Occipital lobe (tissue), 2 donors: Measurements from ENCODE around the gene OTX2. TPM values are rescaled to one million over a fixed set of nuclear protein-coding genes. Genes with fewer than 3 reads are reported as not detected.

ENCODE experiments used
- DNase-seq: peaks from one replicate; lab custom pipeline; 2025; lab: John Stamatoyannopoulos, UW
- total RNA-seq: library from RNA; depleted of rRNA; stranded (reverse); fragments of >200 nt; gene quantifications from one replicate; pipeline ENCODE4 v1.2.3, GENCODE V29; 2014

OTX2 gene
- total RNA-seq, 1 donor from 2014 or later = not detected

DNA sequence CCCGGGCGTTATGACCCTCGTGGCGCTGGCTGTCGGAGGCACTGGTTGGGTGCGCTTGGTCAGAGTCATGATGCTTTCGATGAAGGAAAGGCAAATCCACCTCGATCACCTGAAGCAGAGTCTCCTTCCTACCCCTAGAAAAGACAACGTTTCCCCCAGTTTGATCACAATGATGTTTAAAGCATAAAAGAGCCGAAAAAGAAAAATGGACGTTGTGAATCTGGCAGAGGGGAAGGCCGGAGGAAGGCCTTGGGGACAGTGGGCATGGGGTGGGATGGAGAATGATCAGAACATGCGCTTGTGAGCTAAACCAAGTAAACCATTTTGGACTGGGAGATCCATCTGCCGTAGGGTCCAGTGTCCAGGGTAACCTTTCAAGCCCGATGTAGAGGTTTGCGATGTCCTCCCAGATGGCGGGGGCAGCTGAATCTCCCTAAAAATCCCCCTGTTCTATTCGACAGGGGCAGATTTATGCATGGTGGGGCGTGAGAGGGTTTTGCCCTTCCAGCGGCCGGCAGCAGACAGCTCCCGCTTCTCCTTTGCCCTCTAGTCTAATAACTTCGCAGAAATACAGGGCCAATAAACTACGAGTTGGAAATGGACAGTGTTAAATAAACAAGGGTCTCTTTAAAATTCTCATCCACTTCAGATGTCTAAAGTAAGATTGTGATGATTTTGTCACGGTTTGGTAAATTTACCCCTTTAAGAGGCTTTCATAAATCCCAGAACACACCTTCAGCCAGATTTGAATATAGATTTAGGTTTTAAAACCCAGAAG lies 2.3 kb upstream of the OTX2 start:
- no peak for DNase-seq

DNA sequence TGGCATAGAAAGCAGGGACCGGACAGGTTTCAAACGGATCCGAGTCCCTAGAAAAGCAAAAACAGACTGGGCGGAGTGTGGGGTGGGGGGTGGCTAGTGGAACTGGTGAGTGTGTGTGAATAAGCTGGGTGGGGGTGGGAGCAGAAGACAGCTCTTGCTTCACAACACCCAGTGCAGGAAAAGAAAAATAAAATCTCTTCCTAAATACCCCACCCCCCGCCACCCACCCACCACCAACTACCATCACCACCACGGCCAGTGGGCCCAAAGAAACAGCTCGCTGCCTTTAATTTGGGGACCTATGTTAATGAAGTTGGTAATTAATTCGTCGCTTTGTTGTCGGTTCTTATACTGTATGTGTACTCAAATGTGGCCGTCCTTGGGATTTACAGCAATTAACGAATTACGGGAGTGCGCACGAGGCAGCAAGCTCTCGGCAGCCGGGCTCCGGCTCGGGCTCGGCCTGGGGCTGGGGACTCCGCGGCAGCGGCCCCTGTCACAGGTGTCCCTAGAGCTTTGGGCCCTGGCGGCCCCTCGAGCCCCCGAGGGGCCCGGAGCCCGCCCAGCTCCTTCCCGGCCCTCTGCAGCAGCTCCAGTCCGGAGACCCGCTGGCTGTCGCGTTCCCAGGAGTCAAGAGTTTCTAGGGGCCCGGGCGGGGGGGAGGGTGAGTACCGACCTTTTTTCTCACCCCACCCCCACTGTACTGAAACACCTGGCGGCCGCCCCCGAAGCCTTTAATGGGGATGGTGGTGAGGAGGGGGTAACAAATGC lies 1.5 kb upstream of the OTX2 start:
- DNase-seq = no peak

DNA sequence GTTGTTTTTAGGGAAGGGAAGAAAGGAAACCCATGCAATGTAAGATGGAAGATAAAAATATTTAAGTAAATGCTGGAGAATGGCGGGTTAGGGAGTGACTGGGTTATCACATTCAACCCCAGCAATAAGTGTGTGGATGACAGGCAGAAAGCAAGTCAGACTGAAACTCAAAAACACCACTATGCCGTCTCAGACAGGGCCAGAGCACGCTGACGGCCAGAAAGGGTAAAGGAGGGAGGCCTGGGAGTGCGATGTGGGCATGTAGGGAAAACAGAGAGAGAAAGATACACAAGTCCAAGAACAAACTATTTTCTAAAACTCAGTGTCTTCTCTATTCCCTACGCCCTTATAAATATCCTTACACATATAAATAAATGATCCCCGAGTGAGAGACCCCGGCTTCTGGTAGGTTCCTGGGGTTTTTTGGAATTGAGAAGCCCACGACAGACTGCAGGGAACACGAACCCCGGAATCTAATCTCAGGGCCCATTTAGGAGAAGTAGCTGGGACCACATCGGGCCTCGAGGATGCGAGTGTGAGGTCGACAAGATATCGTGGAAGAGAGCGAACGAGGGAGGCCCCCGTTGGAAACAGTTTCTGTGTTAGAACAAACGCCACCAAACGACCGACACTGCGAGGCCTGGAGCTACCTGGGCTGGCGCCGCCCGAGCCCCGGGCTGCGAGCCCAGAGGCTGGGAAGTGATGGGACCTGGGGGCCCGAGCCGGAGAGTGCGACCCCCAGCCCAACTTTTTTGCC lies 735 bp upstream of the OTX2 start:
- DNase-seq = no peak

DNA sequence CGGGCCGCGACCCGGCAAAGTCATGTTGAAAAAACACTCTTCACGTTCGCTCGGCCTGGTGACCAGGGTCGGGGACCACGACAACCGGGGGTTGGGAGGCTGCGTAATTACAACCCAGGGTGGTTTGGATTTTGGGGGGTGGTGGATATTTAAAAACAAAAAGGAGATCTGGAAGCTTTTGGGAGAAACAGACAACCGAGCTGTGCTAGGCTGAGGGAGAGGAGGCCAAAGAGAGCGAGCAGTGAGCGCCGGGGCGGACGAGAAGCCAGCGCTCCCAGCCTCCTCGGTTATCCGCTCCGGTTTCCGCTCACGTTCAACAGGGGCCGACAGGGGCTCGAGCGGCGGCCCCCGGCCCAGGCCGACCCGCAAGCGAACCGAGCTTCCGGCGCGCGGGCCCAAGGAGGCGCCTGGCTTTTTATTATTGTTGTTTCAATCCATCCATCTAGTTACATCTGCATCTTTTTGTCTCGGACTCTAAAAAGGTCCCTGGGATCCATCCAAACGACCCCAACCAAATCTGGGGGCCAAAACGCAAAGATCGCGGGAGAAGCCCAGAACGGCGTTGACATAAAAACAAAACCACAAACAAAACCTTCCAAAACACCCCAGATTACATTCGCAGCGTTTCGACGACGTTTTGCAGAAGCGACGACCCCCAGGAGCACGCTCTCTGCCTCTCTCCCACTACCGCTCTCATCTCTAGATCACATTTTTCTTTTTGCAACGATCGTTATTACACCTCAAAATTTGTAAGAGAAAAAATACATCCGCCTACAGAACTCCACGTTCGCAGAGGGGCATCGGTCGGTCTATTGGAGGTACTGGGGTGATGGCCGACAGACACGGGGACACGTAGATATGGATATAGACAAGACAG lies 771 bp downstream of the OTX2 start:
- no peak for DNase-seq

DNA sequence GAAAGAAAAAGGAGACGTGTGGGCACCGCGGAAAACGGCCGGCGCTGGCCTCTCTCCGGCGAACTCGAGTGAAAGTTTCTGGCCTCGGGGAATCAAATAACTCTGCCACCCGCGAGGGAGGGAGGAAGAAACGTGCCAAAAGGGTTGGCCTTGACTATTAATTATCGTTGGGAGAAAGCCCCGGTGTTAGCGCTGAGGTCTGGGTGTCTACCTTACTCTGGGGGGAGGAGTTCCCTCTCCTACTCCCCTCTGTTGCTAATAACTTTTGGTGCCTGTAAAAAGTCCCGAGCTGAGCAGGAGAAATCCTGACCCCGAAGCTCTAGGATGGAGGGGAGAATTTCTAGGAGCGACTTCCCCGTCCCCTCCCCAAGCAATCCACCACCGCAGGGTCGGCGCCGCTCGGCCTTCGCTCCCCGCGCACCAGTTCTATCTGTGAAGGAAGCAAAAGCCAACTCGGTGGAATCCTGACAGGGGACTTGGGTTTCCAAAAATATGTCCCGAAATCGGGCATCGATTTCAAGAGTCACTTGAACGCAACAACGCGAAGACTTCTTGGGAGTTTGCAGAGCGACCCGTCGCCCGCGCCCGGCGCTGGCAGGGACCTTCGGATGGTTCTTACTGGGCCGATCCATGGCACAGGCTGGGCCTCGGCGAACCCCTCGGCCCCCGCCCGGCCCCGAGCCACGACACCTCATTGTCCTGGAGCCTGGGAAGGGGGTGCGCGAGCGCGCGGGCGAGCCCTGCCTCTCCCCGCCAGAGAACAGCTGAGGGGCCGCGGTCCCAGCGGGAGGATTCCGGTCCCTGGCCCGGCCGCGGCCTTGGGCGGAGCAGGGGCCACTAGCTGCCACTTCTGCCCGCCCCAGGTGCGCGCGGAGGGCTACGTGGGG lies 1.7 kb downstream of the OTX2 start:
- DNase-seq = no peak

DNA sequence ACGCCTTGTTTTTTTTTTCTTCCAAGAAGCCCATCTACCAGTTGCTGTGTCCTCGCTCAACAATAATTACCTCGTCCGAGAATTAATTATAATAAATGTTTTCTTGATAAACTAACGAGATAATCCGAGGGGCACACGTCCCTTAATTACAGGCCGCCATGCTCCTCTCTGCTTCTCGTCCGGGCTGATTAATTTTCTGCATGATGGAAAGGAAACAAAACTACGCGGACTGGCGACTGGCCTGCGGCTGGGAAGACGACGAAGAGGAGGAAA lies 2.2 kb downstream of the OTX2 start:
- no peak for DNase-seq

DNA sequence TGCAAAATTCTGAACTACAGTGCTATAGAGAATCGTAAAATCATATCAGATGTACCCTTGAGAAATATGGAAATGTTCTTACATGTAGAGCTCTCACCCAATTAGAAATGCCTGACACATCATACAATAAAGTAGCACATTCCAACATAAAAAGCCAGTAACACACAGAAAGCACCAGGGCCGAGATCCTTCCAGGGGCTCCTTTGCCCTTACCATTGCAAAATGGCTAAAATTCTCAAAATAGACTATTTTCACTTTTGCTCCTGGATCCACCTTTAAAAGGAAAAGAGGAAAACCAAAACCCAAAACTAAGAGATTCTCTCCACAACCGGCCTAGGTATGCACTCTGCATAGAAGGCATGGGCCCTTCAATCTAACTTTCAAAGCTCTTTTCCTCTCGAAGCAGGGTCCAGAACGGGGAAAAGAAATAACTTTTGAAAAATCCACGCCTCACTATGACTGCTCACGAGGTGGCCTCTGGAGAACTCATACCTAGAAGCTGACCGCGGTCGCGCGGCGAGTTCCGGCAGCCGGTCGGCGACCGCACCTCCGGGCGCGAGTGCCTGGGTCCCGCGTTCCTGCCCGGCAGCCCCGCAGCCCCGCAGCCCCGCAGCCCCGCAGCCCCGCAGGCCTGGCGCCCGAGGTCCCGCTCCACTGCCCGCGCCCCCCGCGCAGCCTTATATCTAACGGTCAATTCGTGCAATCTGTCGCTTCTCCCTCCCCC lies 2.7 kb downstream of the OTX2 start:
- no peak for DNase-seq

DNA sequence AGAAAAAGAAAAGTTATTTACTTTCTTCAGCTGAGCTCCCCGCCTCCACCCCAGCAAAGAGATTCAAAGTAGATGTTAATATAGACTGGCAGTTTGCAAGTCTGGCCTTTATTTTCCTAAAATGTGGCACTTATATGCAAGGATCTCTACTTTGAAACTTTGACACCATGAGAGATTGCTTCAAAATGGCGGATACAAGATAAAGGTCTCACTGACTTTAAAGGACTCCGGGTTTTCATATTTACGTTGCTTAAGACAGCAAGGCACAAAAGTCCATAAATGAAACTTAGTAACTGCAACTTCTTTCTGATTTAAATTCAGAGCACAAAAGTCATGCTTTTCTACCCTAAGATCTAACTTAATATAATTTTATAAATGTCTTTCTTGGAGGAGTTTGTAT lies 3.5 kb downstream of the OTX2 start:
- DNase-seq = no peak

DNA sequence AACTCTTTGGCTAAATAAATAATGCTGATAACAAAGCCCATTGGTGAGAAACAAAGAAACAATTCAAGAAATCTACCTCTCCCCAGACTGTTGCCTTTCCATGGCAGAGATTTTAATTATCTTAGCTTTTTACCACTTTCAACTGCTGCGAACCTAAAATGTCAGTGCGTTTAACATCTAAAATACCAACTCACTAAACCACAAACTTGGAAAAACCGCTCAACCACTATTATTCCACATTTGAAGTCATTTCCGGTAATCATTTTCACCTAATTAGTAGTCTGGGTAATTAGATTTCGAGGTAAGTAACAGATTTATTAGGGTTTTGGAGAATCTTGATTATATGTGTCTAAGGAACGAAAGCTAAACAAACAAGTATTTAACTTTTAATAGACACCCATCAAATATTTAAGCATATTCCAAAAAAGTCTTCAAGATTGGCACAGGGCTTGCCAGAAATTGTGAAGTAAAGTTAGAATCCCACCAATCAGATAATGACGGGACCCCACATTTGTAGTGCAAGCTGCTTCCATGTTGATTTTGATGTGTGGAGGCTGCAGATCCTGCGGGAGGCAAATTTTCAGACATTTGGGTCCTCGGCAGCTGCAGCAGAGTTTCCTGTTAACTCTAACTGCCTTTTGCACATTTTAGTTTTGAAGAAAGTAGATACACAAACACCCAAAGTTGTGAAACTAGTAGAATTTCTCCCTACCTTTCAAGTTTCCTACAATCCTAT lies 4.1 kb downstream of the OTX2 start:
- DNase-seq = no peak

DNA sequence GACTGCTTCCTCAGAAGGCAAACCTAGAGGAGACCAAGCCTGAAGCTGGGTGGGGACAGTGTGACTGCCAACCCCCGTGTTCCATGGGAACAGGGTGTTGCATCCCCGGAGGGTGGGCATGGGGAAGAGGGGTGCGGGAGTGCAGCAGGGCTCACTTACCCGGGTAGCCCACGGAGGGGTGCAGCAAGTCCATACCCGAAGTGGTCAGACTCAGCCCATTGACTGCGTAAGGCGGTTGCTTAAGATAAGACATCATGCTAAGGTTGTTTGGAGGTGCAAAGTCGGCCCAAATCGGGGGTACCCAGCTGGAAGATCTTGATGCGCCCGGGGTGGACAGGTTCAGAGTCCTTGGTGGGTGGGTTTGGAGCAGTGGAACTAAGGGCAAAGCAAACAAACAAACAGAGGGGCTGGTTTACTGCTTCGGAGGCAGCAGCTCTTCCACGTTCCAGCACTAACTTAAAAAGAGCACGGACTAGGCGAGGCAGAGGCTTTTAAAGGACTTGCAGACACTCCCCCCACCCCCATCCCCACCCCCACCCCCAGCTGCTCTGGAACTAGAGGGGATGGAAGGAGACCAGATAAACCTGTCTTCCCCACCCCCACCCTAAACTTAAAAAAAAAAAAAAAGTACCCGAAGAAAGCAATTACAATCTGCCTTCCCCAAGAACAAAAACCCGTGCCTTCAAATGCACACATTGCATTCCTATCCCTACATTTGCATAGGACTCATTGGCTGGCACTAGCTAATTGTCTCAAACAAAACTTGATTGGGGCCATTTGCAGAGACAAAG lies 4.9 kb downstream of the OTX2 start:
- no peak for DNase-seq

DNA sequence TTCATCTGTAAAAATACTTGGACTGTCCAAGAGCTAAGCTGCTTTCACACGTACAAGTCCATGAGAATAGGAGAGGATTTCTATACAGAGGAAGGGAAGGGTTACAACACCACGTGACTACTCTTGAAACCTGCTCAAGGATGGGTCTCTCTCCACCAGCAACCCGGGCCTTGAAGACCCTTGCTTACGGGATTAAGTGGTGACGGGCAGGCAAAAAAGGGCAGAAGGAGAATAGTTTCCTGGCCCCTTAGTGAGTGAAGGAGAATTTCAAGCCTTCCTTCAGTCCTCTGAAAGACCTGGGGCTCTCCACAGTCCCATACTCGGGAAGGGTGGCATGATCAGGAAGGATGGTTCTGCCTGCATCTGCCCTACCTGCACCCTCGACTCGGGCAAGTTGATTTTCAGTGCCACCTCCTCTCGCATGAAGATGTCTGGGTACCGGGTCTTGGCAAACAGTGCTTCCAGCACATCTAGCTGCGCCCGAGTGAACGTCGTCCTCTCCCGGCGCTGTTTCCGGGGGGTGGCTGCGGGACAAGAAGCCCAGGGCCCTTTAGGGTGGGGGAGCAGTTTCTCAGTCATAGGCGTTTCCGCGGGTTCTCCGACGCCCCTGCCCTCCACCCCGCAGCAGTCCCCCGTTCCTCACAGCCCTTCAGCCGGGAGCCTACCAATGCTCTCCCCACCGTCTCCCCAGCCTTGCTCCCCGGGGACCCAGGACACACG lies 6.3 kb downstream of the OTX2 start:
- no peak for DNase-seq

DNA sequence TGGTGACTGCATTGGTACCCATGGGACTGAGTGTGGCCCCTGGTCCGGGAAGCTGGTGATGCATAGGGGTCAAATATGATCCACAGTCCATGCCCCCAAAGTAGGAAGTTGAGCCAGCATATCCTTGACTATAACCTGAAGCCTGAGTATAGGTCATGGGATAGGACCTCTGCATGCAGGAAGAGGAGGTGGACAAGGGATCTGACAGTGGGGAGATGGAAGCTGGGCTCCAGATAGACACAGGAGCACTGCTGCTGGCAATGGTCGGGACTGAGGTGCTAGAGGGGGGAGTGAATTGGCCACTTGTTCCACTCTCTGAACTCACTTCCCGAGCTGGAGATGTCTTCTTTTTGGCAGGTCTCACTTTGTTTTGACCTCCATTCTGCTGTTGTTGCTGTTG lies 8.4 kb downstream of the OTX2 start:
- no peak for DNase-seq

DNA sequence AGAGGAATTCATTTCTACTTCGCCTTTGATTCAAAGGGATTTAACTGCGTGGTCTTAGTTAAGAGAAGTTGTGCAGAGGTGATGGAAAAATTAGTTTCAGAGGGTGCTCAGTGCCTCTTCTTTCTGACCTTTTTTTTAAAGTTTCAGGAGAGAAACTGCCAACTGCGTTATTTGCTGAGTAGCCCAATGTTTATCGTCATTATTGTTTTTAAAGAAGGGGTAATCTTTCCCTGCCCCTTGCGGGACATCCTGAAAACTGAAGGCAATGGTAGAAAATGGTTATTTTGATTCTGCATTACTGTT lies 11.0 kb downstream of the OTX2 start:
- no peak for DNase-seq

DNA sequence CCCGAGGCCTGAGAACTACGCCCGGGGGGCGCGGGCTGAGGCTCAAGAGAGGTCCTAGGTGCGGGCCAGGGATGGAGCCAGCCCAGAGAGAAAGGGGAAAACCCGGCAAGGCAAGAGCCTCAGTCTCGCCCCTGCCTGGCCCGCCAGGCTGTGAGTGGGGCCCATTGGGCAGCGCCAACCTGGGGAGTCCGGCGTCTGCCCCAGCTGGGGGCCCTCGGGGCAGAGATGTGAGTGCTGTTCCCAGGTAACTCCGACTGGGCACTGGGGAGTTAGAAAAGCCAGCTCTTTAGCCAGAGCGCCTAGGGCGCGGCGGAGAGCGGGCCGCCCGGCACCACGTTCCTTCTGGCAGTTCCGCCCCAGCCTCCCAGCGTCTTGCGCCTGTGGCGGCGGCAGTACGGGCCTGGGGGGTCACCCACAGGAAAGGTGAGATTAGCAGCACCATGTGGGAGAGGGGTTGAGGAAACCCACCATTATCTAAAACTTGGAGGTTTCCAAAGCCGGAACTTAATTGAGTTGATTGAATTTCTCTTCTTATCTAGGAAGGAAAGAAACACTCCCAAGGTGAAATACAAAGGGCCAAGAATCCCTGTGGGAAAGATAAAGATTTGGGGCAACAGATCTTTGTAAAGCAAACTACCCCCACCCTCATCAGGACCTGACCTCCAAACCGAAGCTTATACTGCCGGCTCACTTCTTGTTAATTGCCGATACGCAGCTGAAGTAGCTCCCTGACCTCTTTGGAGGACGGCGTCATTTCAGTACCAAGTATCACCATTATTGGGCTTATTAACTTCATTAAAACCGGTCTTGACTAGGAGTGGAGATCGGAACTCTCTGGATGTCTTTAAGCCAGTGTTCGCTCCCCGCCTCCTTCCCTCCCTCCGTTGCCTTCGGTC lies 11.6 kb downstream of the OTX2 start:
- no peak for DNase-seq

DNA sequence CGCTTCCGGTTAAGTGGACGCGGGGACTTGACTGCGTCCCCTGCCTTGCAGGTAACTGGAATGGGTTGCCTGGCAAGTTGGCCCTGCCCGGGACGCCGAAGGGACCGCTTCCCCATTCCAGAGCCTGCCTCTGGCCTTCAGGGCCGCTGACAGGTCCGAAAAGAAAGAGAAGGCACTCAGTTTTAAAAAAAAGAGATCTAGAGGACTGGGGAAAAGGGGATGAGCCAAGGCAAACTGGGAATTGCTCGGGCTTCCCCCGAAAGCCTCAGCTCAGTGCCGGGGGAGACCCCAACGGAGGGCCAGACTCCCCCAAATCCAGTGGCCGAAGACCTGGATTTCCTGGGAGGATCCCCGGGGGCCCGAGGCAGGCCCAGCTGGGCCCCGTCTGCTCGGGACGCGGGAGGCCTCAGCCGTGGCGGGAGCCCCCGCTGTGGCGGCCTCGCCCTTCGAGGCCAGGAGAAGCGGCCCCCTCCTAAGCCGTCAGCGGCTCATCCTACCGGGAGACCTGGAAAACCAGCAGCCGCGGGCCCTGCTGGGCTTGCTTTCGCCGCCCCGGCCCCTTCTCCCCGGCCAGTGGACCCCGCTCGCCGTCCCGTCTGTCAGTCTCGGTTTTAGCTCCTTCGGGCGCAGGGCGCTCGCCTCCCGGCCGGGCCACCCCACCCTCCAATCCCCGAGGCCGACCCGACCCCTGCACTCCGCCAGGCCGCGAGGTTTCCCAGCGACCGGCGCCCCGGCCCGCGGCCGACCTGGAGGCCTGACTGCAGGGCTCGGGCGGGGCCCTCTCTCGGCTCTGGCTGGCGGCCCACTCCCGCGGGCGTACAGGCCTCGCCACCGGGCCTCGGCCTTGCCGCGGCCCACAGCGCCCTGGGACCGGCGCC lies 12.5 kb downstream of the OTX2 start:
- DNase-seq = no peak
